Mesenchymal stem cell (in vitro differentiated cells and primary cell): ENCODE results near the gene NRF1.
A peak's percentile ranks its signal among the peaks of the same experiment; 100 is the strongest.

Source experiments
- DNase-seq: peaks from one replicate; pipeline ENCODE4 v3.0.0-alpha.2; 2013
- H2AFZ ChIP-seq: one replicate; pipeline ENCODE4 v1.6.1; 2013; ENCODE audit warnings: low read depth, mild to moderate bottlenecking, control low read depth, inconsistent platforms, low read length, moderate library complexity
- H2AK5ac ChIP-seq: 2 replicates; pipeline ENCODE4 v1.6.1; 2013; ENCODE audit warnings: low read length, moderate library complexity, mild to moderate bottlenecking, inconsistent platforms; ENCODE audit not compliant: severe bottlenecking
- H2BK120ac ChIP-seq: one replicate; pipeline ENCODE4 v1.6.1; 2013; ENCODE audit warnings: low read depth, mild to moderate bottlenecking, inconsistent platforms, low read length, moderate library complexity
- H2BK12ac ChIP-seq, 2 experiments: one replicate each; pipeline ENCODE4 v1.6.1; 2013; ENCODE audit warnings: inconsistent platforms in 2 of 2, low read length in 2 of 2, mild to moderate bottlenecking in 2 of 2, moderate library complexity in 2 of 2, control low read depth in 1 of 2
- H2BK15ac ChIP-seq: one replicate; pipeline ENCODE4 v1.6.1; 2013; ENCODE audit warnings: mild to moderate bottlenecking, low read depth, inconsistent platforms; ENCODE audit not compliant: poor library complexity, severe bottlenecking
- H2BK5ac ChIP-seq: 2 replicates; pipeline ENCODE4 v1.6.1; 2013; ENCODE audit warnings: low read depth, mild to moderate bottlenecking, low read length, control low read depth, inconsistent platforms; ENCODE audit not compliant: poor library complexity, severe bottlenecking
- H3K14ac ChIP-seq, 2 experiments: one replicate each; pipeline ENCODE4 v1.6.1; 2013; ENCODE audit warnings: inconsistent platforms in 2 of 2, low read length in 2 of 2, control low read depth in 1 of 2, mild to moderate bottlenecking in 1 of 2, moderate library complexity in 1 of 2
- H3K18ac ChIP-seq, 2 experiments: one replicate each; pipeline ENCODE4 v1.6.1; 2013; ENCODE audit warnings: inconsistent platforms in 2 of 2, low read length in 2 of 2, control low read depth in 1 of 2, low read depth in 1 of 2, mild to moderate bottlenecking in 1 of 2
- H3K23ac ChIP-seq, 2 experiments: one replicate each; pipeline ENCODE4 v1.6.1; 2013; ENCODE audit warnings: inconsistent platforms in 2 of 2, low read length in 2 of 2, mild to moderate bottlenecking in 2 of 2, moderate library complexity in 2 of 2, control low read depth in 1 of 2
- H3K27ac ChIP-seq: 2 replicates; pipeline ENCODE4 v1.5.1; 2013; ENCODE audit warnings: mild to moderate bottlenecking, moderate library complexity, low read length, control low read depth, inconsistent platforms; ENCODE audit not compliant: poor library complexity, severe bottlenecking
- H3K27me3 ChIP-seq, 2 experiments: 2 replicates each; pipeline versions ENCODE4 v1.6.1 to v1.7.0; 2013; ENCODE audit warnings: low read length in 2 of 2, mild to moderate bottlenecking in 2 of 2, moderate library complexity in 2 of 2, control low read depth in 1 of 2, inconsistent platforms in 1 of 2; ENCODE audit not compliant: control insufficient read depth in 1 of 2, insufficient read depth in 1 of 2
- H3K36me3 ChIP-seq, 2 experiments: 2 replicates each; pipeline versions ENCODE4 v1.6.1 to v1.7.0; 2013; ENCODE audit warnings: low read length in 2 of 2, control low read depth in 1 of 2, inconsistent platforms in 1 of 2, low read depth in 1 of 2, mild to moderate bottlenecking in 1 of 2; ENCODE audit not compliant: insufficient read depth in 2 of 2, control insufficient read depth in 1 of 2
- H3K4ac ChIP-seq, 2 experiments: one replicate each; pipeline ENCODE4 v1.6.1; 2013; ENCODE audit warnings: inconsistent platforms in 2 of 2, low read length in 2 of 2, mild to moderate bottlenecking in 2 of 2, moderate library complexity in 2 of 2, control low read depth in 1 of 2, low read depth in 1 of 2
- H3K4me1 ChIP-seq: 2 replicates; pipeline ENCODE4 v1.6.1; 2013; ENCODE audit warnings: low read depth, low read length, control low read depth; ENCODE audit not compliant: control insufficient read depth, insufficient read depth
- H3K4me2 ChIP-seq: 2 replicates; pipeline ENCODE4 v1.6.1; 2013; ENCODE audit warnings: low read length, mild to moderate bottlenecking, inconsistent platforms; ENCODE audit not compliant: poor library complexity, severe bottlenecking
- H3K4me3 ChIP-seq, 2 experiments: 2 replicates each; pipeline versions ENCODE4 v1.5.1 to v1.7.0; 2013; ENCODE audit warnings: low read length in 2 of 2, mild to moderate bottlenecking in 2 of 2, control low read depth in 1 of 2, low read depth in 1 of 2; ENCODE audit not compliant: insufficient read depth in 1 of 2
- H3K79me1 ChIP-seq: replicated peaks from 2 replicates; pipeline ENCODE4 v1.6.1; 2013; ENCODE audit warnings: mild to moderate bottlenecking, control low read depth, low read length, inconsistent platforms; ENCODE audit not compliant: poor library complexity, severe bottlenecking
- H3K9ac ChIP-seq: 2 replicates; pipeline ENCODE4 v1.7.0; 2013; ENCODE audit warnings: mild to moderate bottlenecking, low read length, moderate library complexity
- H3K9me3 ChIP-seq: 2 replicates; pipeline ENCODE4 v1.7.0; 2013; ENCODE audit warnings: mild to moderate bottlenecking, low read length; ENCODE audit not compliant: control insufficient read depth
- H4K8ac ChIP-seq: one replicate; pipeline ENCODE4 v1.6.1; 2013; ENCODE audit warnings: inconsistent platforms, mild to moderate bottlenecking, low read length, moderate library complexity
- H4K91ac ChIP-seq: one replicate; pipeline ENCODE4 v1.6.1; 2013; ENCODE audit warnings: mild to moderate bottlenecking, low read length, inconsistent platforms
- WGBS: methylation state at CpG from one replicate; pipeline ENCODE4 v1.1.7; 2013; ENCODE audit warnings: mixed read lengths; 5-methylcytosine and 5-hydroxymethylcytosine counted together

Gene NRF1

DNA sequence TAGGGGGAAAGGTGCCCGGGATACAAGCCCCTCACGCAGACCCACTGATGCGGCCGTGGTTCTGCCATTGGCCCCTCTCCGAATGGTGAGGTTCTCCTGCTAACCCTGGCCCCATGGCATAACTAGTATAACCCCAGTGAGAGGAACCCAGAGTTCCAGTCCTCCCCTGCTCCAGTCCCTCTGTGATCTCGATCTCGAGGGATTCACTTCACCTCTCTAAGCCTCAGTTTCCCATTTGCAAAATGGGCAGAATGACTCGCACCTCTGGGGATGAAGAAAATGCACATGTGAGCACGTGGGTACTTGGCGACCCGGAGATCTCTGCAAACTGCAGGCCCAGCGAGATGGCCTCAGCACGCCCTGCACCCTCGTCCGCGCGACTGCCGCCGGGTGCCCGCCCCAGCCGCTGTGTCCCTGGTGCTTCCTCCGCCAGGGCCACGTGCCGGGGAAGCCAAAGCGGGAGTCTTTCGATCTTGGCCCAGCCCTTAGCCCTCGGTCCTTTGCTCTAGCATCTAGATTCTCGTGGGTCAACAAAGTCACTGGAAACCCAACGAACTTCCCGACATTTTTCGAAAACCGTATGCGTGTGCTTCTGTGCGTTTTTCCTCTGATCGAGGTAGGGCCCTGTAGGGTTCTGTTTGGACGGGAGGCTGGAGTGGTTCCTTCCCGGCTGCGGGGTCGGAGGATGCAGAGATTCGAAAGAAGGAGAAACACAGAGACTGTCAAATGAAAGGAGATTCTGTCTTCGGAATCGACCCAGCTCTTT is 171.5 kb downstream of the NRF1 start:
- no peak overlapping the region for H4K91ac ChIP-seq
- no peak overlapping the region for H4K8ac ChIP-seq
- no peak for DNase-seq
- no peak overlapping the region for H3K4me2 ChIP-seq
- 16% methylated on average over 42 of the region's 42 CpGs for WGBS
- no peak overlapping the region for H3K4me3 ChIP-seq
- no peak overlapping the region for H3K27ac ChIP-seq
- H3K27me3 ChIP-seq = peaks cover 86 to 88% of the 10 kb centered on the region in 2 experiments
- H3K4ac ChIP-seq = no peak overlapping the region
- peaks cover 47% of the 10 kb centered on the region for H3K4me1 ChIP-seq
- H2BK15ac ChIP-seq = no peak overlapping the region
- H2BK12ac ChIP-seq = no peak overlapping the region
- H2BK120ac ChIP-seq = no peak overlapping the region
- no peak overlapping the region for H2BK5ac ChIP-seq
- no peak overlapping the region for H3K23ac ChIP-seq
- H3K18ac ChIP-seq = no peak overlapping the region
- no peak overlapping the region for H3K14ac ChIP-seq
- no peak overlapping the region for H2AK5ac ChIP-seq
- no peaks in the 10 kb centered on the region for H3K79me1 ChIP-seq
- no peaks in the 10 kb centered on the region for H3K9me3 ChIP-seq
- no peak overlapping the region for H3K9ac ChIP-seq
- no peaks in the 10 kb centered on the region for H3K36me3 ChIP-seq
- H2AFZ ChIP-seq = no peak overlapping the region

DNA sequence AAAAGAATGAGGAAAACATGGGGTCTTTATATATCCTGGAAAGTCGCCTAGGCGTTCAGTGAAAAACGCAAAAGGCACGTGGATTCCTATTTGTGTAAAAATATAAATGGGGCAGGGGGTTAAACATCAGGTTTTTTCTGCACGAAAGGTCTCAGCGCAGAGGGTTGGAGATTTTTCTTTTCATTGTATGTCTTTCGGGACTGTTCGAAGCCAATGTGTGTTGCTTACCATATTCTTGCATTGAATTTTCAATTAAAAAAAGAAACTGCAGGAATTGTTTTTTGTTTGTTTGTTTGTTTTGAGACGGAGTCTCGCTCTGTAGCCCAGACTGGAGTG is 172.0 kb downstream of the NRF1 start:
- Histone ChIP-seq H2BK15ac (no peak overlapping the region), H2BK12ac (no peak overlapping the region), H3K27me3 (peaks cover 84% of the 10 kb centered on the region in 2 experiments), H2AK5ac (no peak overlapping the region), H3K4me1 (peaks cover 44% of the 10 kb centered on the region), H3K4ac (no peak overlapping the region), H3K4me3 (no peak overlapping the region), H3K18ac (no peak overlapping the region), H3K36me3 (no peaks in the 10 kb centered on the region), H2BK5ac (no peak overlapping the region), H2AFZ (no peak overlapping the region), H3K9me3 (no peaks in the 10 kb centered on the region), H2BK120ac (no peak overlapping the region), H3K9ac (no peak overlapping the region), H3K4me2 (no peak overlapping the region), H3K14ac (no peak overlapping the region), H4K8ac (no peak overlapping the region), H4K91ac (no peak overlapping the region), H3K23ac (no peak overlapping the region), H3K27ac (no peak overlapping the region), H3K79me1 (no peaks in the 10 kb centered on the region)
- WGBS = 33% methylated on average over 10 of the region's 10 CpGs
- DNase-seq = no peak

DNA sequence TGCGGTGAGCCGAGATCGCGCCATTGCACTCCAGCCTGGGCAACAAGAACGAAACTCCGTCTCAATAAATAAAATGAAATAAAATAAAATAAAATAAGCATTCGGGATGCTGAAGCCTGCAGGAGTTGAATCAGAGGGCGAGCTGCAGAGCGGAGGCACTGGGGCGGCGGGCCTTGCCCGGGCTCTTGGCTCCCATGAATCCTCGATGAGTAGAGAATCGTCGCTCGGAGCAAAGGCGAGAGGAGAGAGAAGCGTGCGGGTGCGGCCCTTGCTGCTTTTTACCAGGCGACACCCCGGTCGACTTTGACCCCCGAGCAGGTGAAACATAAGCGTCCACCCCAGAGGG is 172.9 kb downstream of the NRF1 start:
- Histone ChIP-seq H3K4ac (no peak overlapping the region), H3K18ac (no peak overlapping the region), H3K27ac (no peak overlapping the region), H4K8ac (no peak overlapping the region), H3K4me1 (peaks cover 36% of the 10 kb centered on the region), H3K79me1 (no peaks in the 10 kb centered on the region), H2AFZ (no peak overlapping the region), H4K91ac (no peak overlapping the region), H3K4me3 (no peak overlapping the region), H3K4me2 (no peak overlapping the region), H3K36me3 (no peaks in the 10 kb centered on the region), H3K14ac (no peak overlapping the region), H3K9me3 (no peaks in the 10 kb centered on the region), H3K9ac (no peak overlapping the region), H2AK5ac (no peak overlapping the region), H2BK12ac (no peak overlapping the region), H2BK120ac (no peak overlapping the region), H2BK15ac (no peak overlapping the region), H3K23ac (no peak overlapping the region), H2BK5ac (no peak overlapping the region), H3K27me3 (peaks cover 83 to 86% of the 10 kb centered on the region in 2 experiments)
- WGBS = 38% methylated on average over 19 of the region's 25 CpGs
- no peak for DNase-seq

DNA sequence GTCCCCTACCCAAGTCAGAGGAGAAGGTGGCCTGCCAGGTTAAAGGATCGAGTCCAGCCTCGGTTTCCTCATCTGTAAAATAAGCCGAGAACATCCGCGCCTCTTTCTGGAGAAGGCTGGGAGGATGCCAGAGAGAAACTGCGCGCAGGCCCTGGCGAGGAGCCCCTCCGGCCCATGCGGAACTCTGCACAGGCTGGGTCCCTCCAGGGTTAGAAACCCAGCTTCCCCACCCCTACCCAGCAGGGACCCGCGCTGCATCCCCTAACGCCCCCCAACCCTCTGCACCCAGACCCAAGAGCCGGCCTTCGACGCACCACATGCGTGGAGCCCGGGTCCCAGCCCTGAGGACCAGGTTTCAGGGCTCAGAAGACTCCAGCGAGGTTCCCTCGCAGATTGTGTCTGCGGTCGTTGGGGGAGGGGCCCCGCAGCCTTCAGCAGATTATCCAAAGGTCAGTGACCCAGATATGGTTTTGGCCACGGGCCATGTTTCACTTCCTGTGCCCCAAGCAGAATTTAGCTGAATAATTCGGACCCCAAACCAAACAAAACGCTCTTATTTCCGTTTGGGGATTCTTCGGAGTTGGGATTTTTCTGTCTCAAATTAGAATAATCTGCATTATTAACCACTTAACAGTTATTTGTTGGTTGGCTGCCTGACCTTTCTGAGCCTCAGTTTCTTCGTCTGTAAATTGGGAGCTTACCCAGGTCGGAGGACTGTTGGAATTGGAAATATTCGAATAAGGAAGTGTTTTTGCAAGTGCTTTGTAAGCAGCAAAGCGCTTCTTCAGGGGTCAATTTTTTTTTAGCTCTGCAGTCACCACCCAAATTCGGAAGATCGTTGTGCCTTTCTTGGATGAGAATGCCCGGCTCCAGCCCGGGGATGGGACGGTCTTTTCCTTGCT is 173.5 kb downstream of the NRF1 start:
- H2BK120ac ChIP-seq = no peak overlapping the region
- no peak overlapping the region for H2BK12ac ChIP-seq
- H4K8ac ChIP-seq = peak overlapping the region; percentile 31
- no peak overlapping the region for H2BK15ac ChIP-seq
- H3K14ac ChIP-seq = no peak overlapping the region
- no peak overlapping the region for H2BK5ac ChIP-seq
- H2AK5ac ChIP-seq = no peak overlapping the region
- no peak overlapping the region for H3K9ac ChIP-seq
- WGBS = 11% methylated on average over 31 of the region's 37 CpGs
- no peak for DNase-seq
- peak overlapping the region in 1 of 2 experiments; percentile 33 for H3K4me3 ChIP-seq
- H3K79me1 ChIP-seq = no peaks in the 10 kb centered on the region
- no peak overlapping the region for H3K27ac ChIP-seq
- H3K4me2 ChIP-seq = peak overlapping the region; percentile 54
- no peak overlapping the region for H3K23ac ChIP-seq
- no peak overlapping the region for H3K18ac ChIP-seq
- peaks cover 30% of the 10 kb centered on the region for H3K4me1 ChIP-seq
- H4K91ac ChIP-seq = no peak overlapping the region
- no peak overlapping the region for H2AFZ ChIP-seq
- H3K36me3 ChIP-seq = no peaks in the 10 kb centered on the region
- no peak overlapping the region for H3K4ac ChIP-seq
- no peaks in the 10 kb centered on the region for H3K9me3 ChIP-seq
- H3K27me3 ChIP-seq = peaks cover 84 to 91% of the 10 kb centered on the region in 2 experiments
